T-cell (primary cell): Measurements from ENCODE around the gene KIF5C. TPM values are rescaled to one million over a fixed set of nuclear protein-coding genes. Genes with fewer than 3 reads are reported as not detected.

ENCODE experiments used
- ATAC-seq, 4 experiments: fragments of 200-7000 bp in 3 of 4; fragments of 150-1000 bp in 1 of 4; cut with Tn5 transposase; replicated peaks in 1 of 4; 1 replicate in 3 of 4; 2 replicates in 1 of 4; pipeline ENCODE4 v1.10.0; 2021; ENCODE audit warnings: moderate library complexity in 3 of 4, mild to moderate bottlenecking in 2 of 4, moderate number of reproducible peaks in 1 of 4
- CTCF ChIA-PET, 2 donors: fragments of 300-600 bp; sonication (Branson Sonifier 250); formaldehyde crosslinking; loops; one replicate each; lab custom pipeline; 2022; ENCODE audit warnings: antibody characterized with exemption in 2 of 2; lab: Charles Lee
- POLR2A ChIA-PET, 2 donors: fragments of 300-600 bp; sonication (Branson Sonifier 250); formaldehyde crosslinking; loops; one replicate each; lab custom pipeline; 2022; ENCODE audit warnings: antibody characterized with exemption in 2 of 2; lab: Charles Lee
- DNase-seq, 35 experiments: peaks; one replicate each; pipeline versions ENCODE4 v3.0.0 to v3.0.0-alpha.2; 2013 to 2023
- H3K27ac ChIP-seq: one replicate; pipeline ENCODE4 v1.5.1; 2013; ENCODE audit warnings: low read length
- H3K27me3 ChIP-seq, 2 experiments: replicated peaks in 1 of 2; 1 replicate in 1 of 2; 2 replicates in 1 of 2; pipeline versions ENCODE4 v1.6.1 to v1.7.0; 2013; ENCODE audit warnings: low read length in 1 of 2, mixed read lengths in 1 of 2; ENCODE audit not compliant: control insufficient read depth in 2 of 2, insufficient read depth in 2 of 2; ENCODE audit errors: extremely low read depth in 1 of 2
- H3K36me3 ChIP-seq, 2 donors: 1 replicate in 1 of 2; 2 replicates in 1 of 2; pipeline versions ENCODE4 v1.6.1 to v1.7.0; 2013; ENCODE audit warnings: low read length in 1 of 2; ENCODE audit not compliant: control insufficient read depth in 2 of 2, insufficient read depth in 1 of 2; ENCODE audit errors: extremely low read depth in 1 of 2
- H3K4me1 ChIP-seq, 2 experiments: 1 replicate in 1 of 2; 2 replicates in 1 of 2; pipeline versions ENCODE4 v1.6.1 to v1.7.0; 2013; ENCODE audit warnings: low read length in 2 of 2, mixed read lengths in 1 of 2; ENCODE audit not compliant: insufficient read depth in 2 of 2, control insufficient read depth in 1 of 2; ENCODE audit errors: extremely low read depth in 1 of 2
- H3K4me3 ChIP-seq, 2 donors: 1 replicate in 1 of 2; 2 replicates in 1 of 2; pipeline versions ENCODE4 v1.5.1 to v1.7.0; 2013; ENCODE audit warnings: mild to moderate bottlenecking in 2 of 2, low read length in 1 of 2, moderate library complexity in 1 of 2; ENCODE audit not compliant: control insufficient read depth in 1 of 2; ENCODE audit errors: extremely low read depth in 1 of 2
- H3K9me3 ChIP-seq: 2 replicates; pipeline ENCODE4 v1.7.0; 2013
- H3K27ac Mint-ChIP-seq, 2 donors: one replicate each; pipeline ENCODE4 v1.8.0; 2020 to 2021; ENCODE audit warnings: mild to moderate bottlenecking in 2 of 2, mixed read lengths in 2 of 2
- H3K27me3 Mint-ChIP-seq, 2 donors: one replicate each; pipeline ENCODE4 v1.8.0; 2021 to 2022; ENCODE audit warnings: mixed read lengths in 2 of 2
- H3K36me3 Mint-ChIP-seq: one replicate; pipeline ENCODE4 v1.8.0; 2021; ENCODE audit warnings: mixed read lengths
- H3K4me1 Mint-ChIP-seq, 3 donors: one replicate each; pipeline ENCODE4 v1.8.0; 2020 to 2022; ENCODE audit warnings: mixed read lengths in 3 of 3, mild to moderate bottlenecking in 1 of 3
- H3K4me3 Mint-ChIP-seq, 3 donors: one replicate each; pipeline ENCODE4 v1.8.0; 2020 to 2022; ENCODE audit warnings: mild to moderate bottlenecking in 3 of 3, mixed read lengths in 3 of 3, moderate library complexity in 3 of 3
- H3K9me3 Mint-ChIP-seq, 3 donors: one replicate each; pipeline ENCODE4 v1.8.0; 2020 to 2022; ENCODE audit warnings: mixed read lengths in 3 of 3
- WGBS: methylation state at CpG from one replicate; pipeline ENCODE4 v1.1.5; 2013; ENCODE audit warnings: missing lambda C conversion rate; ENCODE audit not compliant: insufficient coverage; 5-methylcytosine and 5-hydroxymethylcytosine counted together
- total RNA-seq, 35 experiments: library from RNA in 6 of 35; stranded (reverse) in 6 of 35; fragments of 120-200 nt in 1 of 35; gene quantifications; one replicate each; pipeline versions ENCODE4 v1.2.1 to v1.2.4 and lab custom pipeline; 2013 to 2026

KIF5C gene
- total RNA-seq, 5 donors from 2014 or later (not counting 1 experiment from before 2014, with no cell fraction given) = 9.4 to 17.0 (median 14.7) TPM

- peaks cover 0 to 11% (median 4%) of the 10 kb centered on the region in 3 donors for H3K4me1 Mint-ChIP-seq
- peaks cover 0 to 3% of the 10 kb centered on the region in 2 experiments for H3K4me1 ChIP-seq
- CTCF ChIA-PET = interaction anchor here in 1 of 2 donors (0.7 kb wide), 1 partner anchor 545 kb away, joined by 6 read pairs; no protein-coding TSS in a partner anchor
- no peak for DNase-seq
- H3K27ac ChIP-seq = no peak overlapping the region
- peaks cover 0 to 4% of the 10 kb centered on the region in 2 donors for H3K27me3 Mint-ChIP-seq
- H3K36me3 ChIP-seq = no peaks in the 10 kb centered on the region
- ATAC-seq = no peak
- peaks cover 2% of the 10 kb centered on the region for H3K36me3 Mint-ChIP-seq
- whole genome bisulfite sequencing = no CpG with 5 or more reads among the region's 5 CpGs
- H3K4me3 ChIP-seq = no peak overlapping the region
- no peaks in the 10 kb centered on the region for H3K9me3 ChIP-seq
- peaks cover 0 to 5% of the 10 kb centered on the region in 2 experiments for H3K27me3 ChIP-seq
- POLR2A ChIA-PET = no interaction called here
- no peak overlapping the region for H3K27ac Mint-ChIP-seq
- no peak overlapping the region for H3K4me3 Mint-ChIP-seq
- H3K9me3 Mint-ChIP-seq = no peaks in the 10 kb centered on the region
These were observed 146.3 kb downstream of the KIF5C start for GRCh38 chr2:149021271-149021719.

- H3K4me1 ChIP-seq = peaks cover 0 to 3% of the 10 kb centered on the region in 2 experiments
- Mint-ChIP-seq H3K4me3 (no peak overlapping the region), H3K36me3 (peaks cover 2% of the 10 kb centered on the region), H3K27ac (no peak overlapping the region), H3K4me1 (peaks cover 0 to 10% (median 4%) of the 10 kb centered on the region in 3 donors), H3K9me3 (no peaks in the 10 kb centered on the region), H3K27me3 (peaks cover 0 to 4% of the 10 kb centered on the region in 2 donors)
- ChIA-PET POLR2A (no interaction called here), CTCF (interaction anchor here in 1 of 2 donors (0.7 kb wide), 1 partner anchor 545 kb away, joined by 6 read pairs; no protein-coding TSS in a partner anchor)
- ATAC-seq (no peak), DNase-seq (no peak)
- H3K4me3 ChIP-seq = no peak overlapping the region
- H3K9me3 ChIP-seq = no peaks in the 10 kb centered on the region
- no peak overlapping the region for H3K27ac ChIP-seq
- 88% methylated on average over 4 of the region's 6 CpGs for WGBS
- peaks cover 0 to 5% of the 10 kb centered on the region in 2 experiments for H3K27me3 ChIP-seq
- H3K36me3 ChIP-seq = no peaks in the 10 kb centered on the region
These were observed 146.7 kb downstream of the KIF5C start for GRCh38 chr2:149021761-149022160.

- Mint-ChIP-seq H3K9me3 (no peaks in the 10 kb centered on the region), H3K36me3 (peaks cover 2% of the 10 kb centered on the region), H3K27ac (no peak overlapping the region), H3K4me3 (no peak overlapping the region), H3K27me3 (peaks cover 0 to under 1% of the 10 kb centered on the region in 2 donors), H3K4me1 (no peaks in the 10 kb centered on the region)
- no peaks in the 10 kb centered on the region for H3K36me3 ChIP-seq
- no peaks in the 10 kb centered on the region for H3K27me3 ChIP-seq
- no peak for DNase-seq
- no peak for ATAC-seq
- no CpG with 5 or more reads among the region's 6 CpGs for WGBS
- H3K4me1 ChIP-seq = no peaks in the 10 kb centered on the region
- H3K27ac ChIP-seq = no peak overlapping the region
- ChIA-PET POLR2A (no interaction called here), CTCF (interaction anchor here (0.6 kb wide), 2 partner anchors 12 to 581 kb away, joined by 3 read pairs; no protein-coding TSS in a partner anchor)
- H3K9me3 ChIP-seq = no peaks in the 10 kb centered on the region
- H3K4me3 ChIP-seq = no peak overlapping the region
These were observed 148.1 kb downstream of the KIF5C start for GRCh38 chr2:149023091-149023490.

- H3K9me3 Mint-ChIP-seq = no peaks in the 10 kb centered on the region
- WGBS = 85% methylated on average over 4 of the region's 7 CpGs
These were observed 152.7 kb downstream of the KIF5C start for GRCh38 chr2:149027590-149028250.

GRCh38 chr2:149028377-149028776 lies 153.3 kb downstream of the KIF5C start:
- DNase-seq (no peak), ATAC-seq (no peak)
- 80% methylated on average over 4 of the region's 6 CpGs for WGBS
- peaks cover 0 to 7% (median 4%) of the 10 kb centered on the region in 3 donors for H3K4me1 Mint-ChIP-seq
- Histone ChIP-seq H3K27me3 (peaks cover 0 to 10% of the 10 kb centered on the region in 2 experiments), H3K36me3 (no peaks in the 10 kb centered on the region), H3K4me3 (no peak overlapping the region), H3K9me3 (no peaks in the 10 kb centered on the region), H3K27ac (no peak overlapping the region), H3K4me1 (no peaks in the 10 kb centered on the region)
- ChIA-PET CTCF (interaction anchor here in 1 of 2 donors (1.1 to 1.7 kb wide), 2 partner anchors 10 to 12 kb away, joined by 3 to 7 read pairs; no protein-coding TSS in a partner anchor), POLR2A (no interaction called here)
- no peak overlapping the region for H3K4me3 Mint-ChIP-seq
- H3K36me3 Mint-ChIP-seq = no peaks in the 10 kb centered on the region
- H3K27me3 Mint-ChIP-seq = peaks cover 4 to 7% of the 10 kb centered on the region in 2 donors
- no peaks in the 10 kb centered on the region for H3K9me3 Mint-ChIP-seq
- H3K27ac Mint-ChIP-seq = no peak overlapping the region

More at GRCh38 chr2:149027590-149028250, 152.7 kb downstream of the KIF5C start:
- H3K27ac ChIP-seq = no peak overlapping the region
- H3K9me3 ChIP-seq = no peaks in the 10 kb centered on the region
- H3K36me3 Mint-ChIP-seq = no peaks in the 10 kb centered on the region
- ChIA-PET CTCF (interaction anchor here in 1 of 2 donors (0.9 kb wide), 1 partner anchor 10 kb away, joined by 5 read pairs; no protein-coding TSS in a partner anchor), POLR2A (no interaction called here)
- peaks cover 3 to 5% of the 10 kb centered on the region in 2 donors for H3K27me3 Mint-ChIP-seq
- DNase-seq (no peak), ATAC-seq (no peak)
- H3K36me3 ChIP-seq = no peaks in the 10 kb centered on the region
- no peak overlapping the region for H3K4me3 ChIP-seq
- H3K27me3 ChIP-seq = peaks cover 0 to 8% of the 10 kb centered on the region in 2 experiments
- H3K4me1 ChIP-seq = no peaks in the 10 kb centered on the region
- H3K27ac Mint-ChIP-seq = no peak overlapping the region
- H3K4me1 Mint-ChIP-seq = peaks cover 0 to 7% (median 4%) of the 10 kb centered on the region in 3 donors
- H3K4me3 Mint-ChIP-seq = no peak overlapping the region

GRCh38 chr2:149028891-149029290 lies 153.9 kb downstream of the KIF5C start:
- H3K4me3 ChIP-seq = no peak overlapping the region

More at GRCh38 chr2:149028891-149029290, 153.9 kb downstream of the KIF5C start:
- POLR2A ChIA-PET = no interaction called here
- CTCF ChIA-PET = interaction anchor here in 1 of 2 donors (1.1 to 1.7 kb wide), 2 partner anchors 10 to 13 kb away, joined by 3 to 7 read pairs; no protein-coding TSS in a partner anchor
- H3K27ac ChIP-seq = no peak overlapping the region
- H3K9me3 Mint-ChIP-seq = no peaks in the 10 kb centered on the region
- DNase-seq (no peak), ATAC-seq (no peak)
- peaks cover 0 to 10% of the 10 kb centered on the region in 2 experiments for H3K27me3 ChIP-seq
- peaks cover 8 to 12% of the 10 kb centered on the region in 2 donors for H3K27me3 Mint-ChIP-seq
- no peaks in the 10 kb centered on the region for H3K36me3 Mint-ChIP-seq
- H3K9me3 ChIP-seq = no peaks in the 10 kb centered on the region
- no CpG with 5 or more reads among the region's 2 CpGs for WGBS
- H3K4me3 Mint-ChIP-seq = no peak overlapping the region
- H3K4me1 ChIP-seq = no peaks in the 10 kb centered on the region
- peaks cover 0 to 7% (median 4%) of the 10 kb centered on the region in 3 donors for H3K4me1 Mint-ChIP-seq
- no peak overlapping the region for H3K27ac Mint-ChIP-seq
- H3K36me3 ChIP-seq = no peaks in the 10 kb centered on the region
